ENCODE results near the gene LIMCH1.

Gene LIMCH1

GRCh38 chr4:41530741-41531140 lies 7.2 kb upstream of the LIMCH1 start:
- DNase-seq, result no peak

GRCh38 chr4:41532336-41532735 lies 5.6 kb upstream of the LIMCH1 start:
- no peak for DNase-seq

- no peak for DNase-seq
Observed at GRCh38 chr4:41532882-41533281, 5.1 kb upstream of the LIMCH1 start.

DNA sequence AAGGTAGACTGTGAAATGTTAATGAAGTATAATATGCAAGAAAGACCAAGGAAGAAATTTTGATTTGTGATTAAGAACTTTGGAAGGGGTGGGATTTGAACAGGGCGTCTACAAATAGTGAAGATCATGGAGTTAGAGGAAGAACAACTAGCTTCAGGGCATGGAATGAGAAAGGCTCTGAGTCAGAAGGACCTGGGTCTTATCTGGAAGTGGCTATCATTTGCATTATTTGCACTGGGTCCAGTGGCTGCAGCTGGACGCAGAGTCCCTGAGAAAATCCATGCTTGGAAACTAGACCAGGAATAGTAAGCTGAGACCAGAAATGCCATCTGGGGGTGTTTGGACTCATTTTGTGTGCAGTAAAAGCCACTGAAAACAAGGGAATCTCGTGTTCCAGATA lies 4.3 kb upstream of the LIMCH1 start:
- no peak for DNase-seq

GRCh38 chr4:41534404-41534803 lies 3.6 kb upstream of the LIMCH1 start:
- no peak for DNase-seq

- no peak for DNase-seq
Observed at GRCh38 chr4:41535911-41536371, 2.0 kb upstream of the LIMCH1 start.

- no peak for DNase-seq
Observed at GRCh38 chr4:41537292-41537890, 566 bp upstream of the LIMCH1 start.

DNA sequence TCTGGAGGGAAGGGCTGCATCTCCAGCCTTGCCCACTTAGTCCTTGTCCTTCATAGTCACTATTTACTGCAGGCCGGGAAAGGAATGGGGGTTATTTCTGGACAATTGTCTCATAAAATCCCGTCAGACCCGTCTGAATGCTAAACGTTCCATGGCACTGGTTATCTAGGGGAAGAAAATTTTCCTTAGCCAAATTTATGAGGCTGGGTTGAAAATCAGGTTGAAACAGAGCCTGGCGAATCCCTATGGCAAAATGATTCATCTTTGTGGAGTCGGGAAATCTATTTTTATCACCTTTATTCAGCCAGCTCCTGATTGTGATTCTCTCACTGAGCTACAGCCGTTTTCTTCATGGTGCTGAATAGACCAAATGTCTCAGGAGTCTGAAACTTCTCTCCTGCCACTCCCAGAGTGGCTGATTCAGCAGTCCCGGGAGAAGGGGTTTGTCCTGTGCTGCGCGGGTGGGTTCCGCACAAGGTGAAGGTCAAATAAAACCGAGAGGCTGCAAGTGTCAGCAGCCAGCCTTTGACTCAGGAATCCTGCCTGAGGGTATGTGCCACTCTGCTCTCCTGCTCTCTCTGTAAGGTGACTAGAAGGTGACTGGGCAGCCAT lies 1.0 kb downstream of the LIMCH1 start:
- no peak for DNase-seq

GRCh38 chr4:41539711-41540110 lies 1.8 kb downstream of the LIMCH1 start:
- DNase-seq, result no peak

DNA sequence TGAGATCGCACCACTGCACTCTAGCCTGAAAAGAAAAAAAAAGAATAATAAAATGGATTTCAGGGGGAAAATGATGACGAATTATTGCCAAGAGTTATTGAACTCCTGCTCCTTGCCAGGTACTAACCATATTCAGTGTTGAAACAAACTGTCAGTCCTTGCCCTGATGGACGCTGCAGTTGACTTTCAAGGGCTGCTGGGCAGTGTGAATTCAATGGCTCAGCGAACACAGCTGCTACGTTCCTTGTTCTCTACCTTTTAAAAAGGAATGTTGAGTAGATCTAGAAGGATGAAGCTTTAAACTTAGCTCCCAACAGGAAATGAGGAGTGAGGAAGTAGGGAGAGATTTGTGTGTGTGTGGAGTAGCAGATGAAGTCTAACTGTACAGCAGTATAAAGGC lies 2.7 kb downstream of the LIMCH1 start:
- DNase-seq, result no peak

- no peak for DNase-seq
Observed at GRCh38 chr4:41541687-41542094, 3.7 kb downstream of the LIMCH1 start.

- DNase-seq, result no peak
Observed at GRCh38 chr4:41542526-41543275, 4.7 kb downstream of the LIMCH1 start.

DNA sequence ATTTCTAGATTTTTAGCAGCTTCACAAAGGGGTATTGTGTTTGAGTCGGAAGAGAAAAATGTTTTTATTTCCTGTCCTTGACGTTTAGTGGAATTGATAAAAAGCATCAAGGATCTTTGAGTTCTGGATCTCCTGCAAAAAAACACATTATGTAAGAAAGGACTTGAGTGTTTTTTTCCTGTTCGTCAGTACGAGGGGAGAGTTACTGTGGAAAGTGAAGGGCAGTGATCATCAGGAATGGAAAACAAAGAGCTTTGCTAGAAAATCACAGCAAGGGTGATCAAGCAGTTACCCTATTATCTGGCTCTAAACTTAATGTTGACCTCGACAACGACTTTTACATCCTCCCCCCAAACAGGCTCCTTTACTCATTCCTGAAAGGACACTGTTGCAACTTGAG lies 7.3 kb downstream of the LIMCH1 start:
- no peak for DNase-seq

DNA sequence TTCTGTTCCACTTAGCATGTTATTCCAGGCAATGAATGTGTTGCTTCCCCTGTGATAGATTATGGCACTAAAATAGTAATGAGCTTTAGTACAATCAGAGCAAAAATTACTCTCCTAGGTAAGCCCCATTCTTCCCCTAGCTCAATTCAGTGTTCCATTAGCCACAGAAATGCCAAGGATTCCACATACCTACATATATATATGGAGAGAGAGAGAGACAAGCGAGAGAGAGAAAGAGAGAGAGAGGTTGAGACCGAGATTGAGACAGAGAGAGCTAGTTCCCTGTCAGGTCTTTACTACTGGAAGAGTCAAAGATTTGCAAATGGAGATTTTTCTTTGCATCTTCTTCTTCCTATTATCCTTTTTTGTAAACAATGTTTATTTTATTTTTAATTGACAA lies 8.7 kb downstream of the LIMCH1 start:
- no peak for DNase-seq

DNA sequence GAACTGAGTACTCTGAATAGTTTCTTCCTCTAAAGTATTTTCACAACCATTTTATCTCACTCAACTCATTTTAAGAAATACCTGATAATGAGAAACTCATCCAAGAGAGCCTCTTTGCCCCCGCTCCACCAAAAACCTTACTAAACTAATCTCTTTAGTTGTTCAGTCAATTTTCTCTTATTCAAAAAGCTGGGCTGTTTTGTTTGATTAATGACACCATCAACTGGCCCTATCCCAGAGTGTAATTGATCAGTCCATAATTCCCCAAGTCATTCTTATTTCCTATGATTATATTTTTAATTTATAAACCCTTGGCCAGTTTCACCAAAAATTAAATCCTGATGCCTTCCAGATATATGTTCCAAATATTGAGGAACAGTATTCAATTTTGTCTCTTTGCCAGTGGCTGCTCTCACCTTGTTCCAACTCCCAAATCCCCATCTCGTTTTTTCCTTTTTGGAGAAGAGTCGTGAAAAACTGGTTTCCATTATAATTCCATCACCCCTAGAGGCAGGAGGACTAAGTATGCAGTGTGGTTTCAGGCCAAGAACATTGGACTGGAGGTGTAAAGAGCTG lies 10.4 kb downstream of the LIMCH1 start:
- no peak for DNase-seq

DNA sequence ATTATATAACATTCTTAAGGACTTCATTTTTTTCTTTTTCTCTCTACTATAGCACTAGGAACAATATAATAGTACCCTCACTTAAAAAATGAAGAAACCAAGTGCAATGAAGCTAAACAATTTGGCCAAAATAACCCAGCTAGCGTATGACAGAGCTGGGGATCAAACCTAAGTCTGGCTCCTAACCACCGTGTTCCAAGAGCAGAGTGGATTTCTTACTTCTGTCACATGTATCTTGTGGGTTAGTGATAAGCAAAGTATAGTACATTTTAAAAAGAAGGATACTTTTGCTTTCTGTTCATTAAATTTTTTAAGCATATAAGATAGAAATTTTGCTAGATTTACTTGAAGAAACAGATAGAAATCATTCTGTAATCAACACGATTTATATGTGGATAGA lies 11.5 kb downstream of the LIMCH1 start:
- no peak for DNase-seq

DNA sequence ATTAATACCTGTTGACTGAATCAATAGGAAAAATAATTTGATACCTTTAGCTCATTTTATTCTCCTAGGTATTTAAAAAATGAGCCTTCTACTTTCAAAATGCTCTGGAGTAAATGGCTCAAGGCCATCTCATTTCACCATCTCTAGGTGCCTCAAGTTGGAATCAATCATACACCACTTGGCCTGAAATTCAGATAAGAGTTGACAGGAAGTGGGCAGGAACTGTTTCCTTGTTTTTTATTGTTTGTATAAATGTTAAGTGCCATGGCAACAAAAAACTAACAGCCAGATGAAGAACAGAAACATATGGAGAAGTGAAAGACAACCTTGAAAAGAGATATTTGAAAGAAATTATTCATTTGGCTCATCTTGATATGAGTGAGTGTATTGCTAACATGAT lies 12.4 kb downstream of the LIMCH1 start:
- no peak for DNase-seq

DNA sequence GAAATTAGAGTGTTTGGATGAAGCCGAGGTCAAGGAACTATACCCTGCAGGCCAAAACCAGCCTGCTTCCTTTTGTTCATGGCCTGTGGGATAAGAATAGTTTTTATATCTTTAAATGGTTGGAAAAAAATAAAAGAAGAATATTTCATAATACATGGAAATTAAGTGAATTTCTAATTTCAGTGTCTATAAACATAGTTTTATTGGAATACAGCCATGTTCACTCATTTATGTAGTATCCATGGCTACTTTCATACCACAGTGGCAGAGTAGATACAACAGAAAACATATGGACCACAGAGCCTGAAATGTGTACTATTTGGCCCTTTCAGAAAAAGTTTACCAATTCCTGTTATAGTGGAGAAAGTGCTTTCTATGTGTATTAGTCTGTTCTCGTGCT lies 13.6 kb downstream of the LIMCH1 start:
- no peak for DNase-seq

GRCh38 chr4:41554905-41555304 lies 16.9 kb downstream of the LIMCH1 start:
- DNase-seq, result no peak

GRCh38 chr4:41556526-41556925 lies 18.6 kb downstream of the LIMCH1 start:
- no peak for DNase-seq

DNA sequence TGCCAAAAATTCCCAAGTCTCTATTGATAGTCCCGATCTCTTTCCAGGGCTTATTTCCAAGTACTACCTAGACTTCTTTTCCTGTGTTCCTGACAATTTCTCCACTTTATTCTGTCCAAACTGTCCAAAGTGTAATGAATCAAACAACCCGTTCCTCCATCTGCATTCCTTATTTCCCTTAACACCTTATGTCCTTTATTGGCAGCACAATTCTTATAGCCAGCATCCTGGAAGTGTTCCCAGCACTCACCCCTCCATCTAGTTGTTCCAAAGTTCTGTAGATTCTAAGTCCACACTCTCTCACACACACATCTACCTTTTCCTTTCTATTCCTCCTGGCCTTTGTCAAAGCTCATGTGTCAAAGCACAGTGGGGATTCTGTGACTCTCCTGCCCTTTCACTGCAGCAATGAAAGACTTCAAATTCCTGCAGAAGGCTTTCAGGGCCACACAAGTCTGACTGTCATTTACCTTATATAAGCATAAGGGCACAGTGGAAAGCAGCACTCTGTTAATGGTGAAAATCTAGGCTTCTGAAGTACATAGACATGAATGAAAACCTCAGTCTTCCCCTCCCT lies 22.1 kb downstream of the LIMCH1 start:
- DNase-seq, result no peak

GRCh38 chr4:41561244-41561643 lies 23.3 kb downstream of the LIMCH1 start:
- DNase-seq, result no peak

DNA sequence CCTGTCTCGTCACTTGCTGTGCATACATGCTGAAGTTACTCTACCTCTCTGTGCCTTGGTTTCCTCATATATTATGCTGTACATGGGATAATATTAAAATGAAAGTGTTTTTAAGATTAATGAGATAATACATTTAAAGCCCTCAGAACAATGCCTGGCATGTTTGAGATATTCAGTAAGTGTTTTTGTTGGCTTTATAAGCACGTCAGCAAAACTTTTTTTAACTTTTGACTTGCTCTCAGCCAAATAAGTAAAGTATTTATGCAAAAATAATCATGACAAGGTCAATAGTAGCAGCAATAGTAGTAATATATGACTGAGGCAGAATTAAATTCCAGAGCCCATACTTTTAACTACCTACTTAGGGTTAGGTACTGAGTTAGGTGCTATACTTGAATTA lies 29.2 kb downstream of the LIMCH1 start:
- no peak for DNase-seq

DNA sequence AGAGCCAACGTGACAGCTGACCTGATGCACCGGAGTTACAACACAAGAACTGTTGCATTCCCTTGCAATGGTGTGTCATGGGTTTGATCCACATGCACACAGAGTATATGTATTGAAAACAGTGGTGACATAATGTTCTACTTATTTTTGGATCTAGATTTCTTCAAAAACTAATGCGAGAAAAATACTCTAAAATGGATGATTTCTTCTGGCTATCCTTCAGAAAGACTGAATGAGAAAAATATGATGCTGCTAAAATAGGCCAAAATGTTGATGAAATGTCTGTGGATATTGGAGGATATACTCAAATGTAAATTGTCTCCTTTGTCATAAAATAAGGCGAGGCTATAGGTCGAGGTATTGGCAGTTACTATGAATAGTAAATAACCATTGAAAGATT lies 30.4 kb downstream of the LIMCH1 start:
- no peak for DNase-seq

Measured in NCI-H345 (cell line).